Activated CD8-positive, alpha-beta T cell treated with anti-CD3 and anti-CD28 coated beads for 36 hours (primary cell): Measurements from ENCODE around the gene DMRTA2. TPM values are rescaled to one million over a fixed set of nuclear protein-coding genes. Genes with fewer than 3 reads are reported as not detected.

Experiments
- ATAC-seq: fragments of 200-7000 bp; cut with Tn5 transposase; one replicate; pipeline ENCODE4 v1.10.0; 2021; ENCODE audit warnings: mild to moderate bottlenecking, moderate library complexity
- CTCF ChIA-PET: fragments of 350-600 bp; sonication (Branson Sonifier 250); formaldehyde crosslinking; loops from one replicate; lab custom pipeline; 2021; ENCODE audit warnings: antibody characterized with exemption; lab: Charles Lee
- POLR2A ChIA-PET: fragments of 350-600 bp; sonication (Branson Sonifier 250); formaldehyde crosslinking; loops from one replicate; lab custom pipeline; 2021; ENCODE audit warnings: antibody characterized with exemption; lab: Charles Lee
- DNase-seq: peaks from one replicate; pipeline ENCODE4 v3.0.0-alpha.2; 2020
- H3K27ac Mint-ChIP-seq: one replicate; pipeline ENCODE4 v1.8.0; 2021; ENCODE audit warnings: mild to moderate bottlenecking, mixed read lengths
- H3K27me3 Mint-ChIP-seq: one replicate; pipeline ENCODE4 v1.8.0; 2021; ENCODE audit warnings: mixed read lengths
- H3K36me3 Mint-ChIP-seq: one replicate; pipeline ENCODE4 v1.8.0; 2021; ENCODE audit warnings: low read depth, mixed read lengths
- H3K4me1 Mint-ChIP-seq: one replicate; pipeline ENCODE4 v1.8.0; 2021; ENCODE audit warnings: low read depth, mixed read lengths
- H3K4me3 Mint-ChIP-seq: one replicate; pipeline ENCODE4 v1.8.0; 2021; ENCODE audit warnings: mild to moderate bottlenecking, moderate library complexity, mixed read lengths
- H3K9me3 Mint-ChIP-seq: one replicate; pipeline ENCODE4 v1.8.0; 2021; ENCODE audit warnings: mixed read lengths
- CTCF ChIP-seq: fragments of 200-600 bp; IDR thresholded peaks from one replicate; pipeline ENCODE4 v1.8.0; 2022; ENCODE audit warnings: antibody characterized with exemption, mild to moderate bottlenecking
- intact Hi-C: fragments of 100-400 bp; cut with micrococcal nuclease; formaldehyde crosslinking; loops from one replicate; pipeline ENCODE4 v1.10.0; 2022
- total RNA-seq, 2 experiments: library from RNA; stranded (reverse); gene quantifications; one replicate each; pipeline ENCODE4 v1.2.3, GENCODE V29; 2021

The DMRTA2 gene
- total RNA-seq, 2 experiments from 2014 or later: not detected

- peak; percentile 93 for TF ChIP-seq CTCF
- no peaks in the 10 kb centered on the region for H3K9me3 Mint-ChIP-seq
- H3K27me3 Mint-ChIP-seq: peaks cover 29% of the 10 kb centered on the region
- H3K36me3 Mint-ChIP-seq: no peaks in the 10 kb centered on the region
- no peak overlapping the region for H3K27ac Mint-ChIP-seq
- ATAC-seq (peak; percentile 45), DNase-seq (peak; percentile 56)
- ChIA-PET POLR2A (no interaction called here), CTCF (interaction anchor here (0.7 to 1.0 kb wide), 6 partner anchors 11 to 338 kb away, joined by 3 to 4 read pairs (median 3); no protein-coding TSS in a partner anchor)
- H3K4me1 Mint-ChIP-seq: no peaks in the 10 kb centered on the region
- intact Hi-C loops: loop anchor here (2.0 kb wide), 2 partner anchors 236 to 336 kb away; no protein-coding TSS in a partner anchor
- H3K4me3 Mint-ChIP-seq: no peak overlapping the region
These were observed 54.9 kb downstream of the DMRTA2 start for GRCh38 chr1:50368179-50369007.
